ENCODE data around the gene FCRLA.

DNA sequence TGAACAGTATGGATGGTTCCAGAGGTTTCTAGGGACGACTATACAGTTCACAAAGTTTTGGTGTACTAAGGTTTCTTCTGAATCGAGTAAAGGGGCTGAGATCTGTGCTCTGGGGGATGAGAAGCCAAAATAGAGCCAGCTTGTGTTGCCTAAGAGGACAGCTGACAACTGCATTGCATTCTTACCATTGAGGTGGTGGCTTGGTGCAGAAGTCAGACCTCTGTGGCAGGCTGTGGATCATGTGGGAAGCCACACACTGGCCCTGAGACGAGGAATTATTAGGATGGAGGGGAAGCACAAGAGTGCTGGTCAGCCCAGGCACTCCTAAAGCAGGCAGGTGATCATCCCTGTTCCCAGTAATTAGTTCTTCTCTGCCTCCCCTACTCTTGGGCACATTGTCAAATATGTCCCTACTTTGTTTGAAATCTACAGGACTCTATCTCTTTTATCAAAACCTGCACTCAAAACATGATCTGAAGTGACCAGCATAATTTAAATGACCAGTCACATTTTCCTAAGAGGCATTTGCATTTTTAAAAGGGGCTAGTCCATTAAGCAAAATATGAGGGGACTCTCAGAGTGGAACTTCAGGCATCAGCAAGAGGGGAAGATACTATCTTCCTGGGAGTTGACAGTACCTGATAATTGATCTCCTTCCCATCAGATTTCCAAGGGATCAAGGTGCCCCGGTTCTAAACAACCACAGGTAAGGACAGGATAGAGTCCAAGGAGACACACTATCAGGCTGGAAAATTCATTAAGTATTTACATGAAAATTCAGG is 14.1 kb downstream of the FCRLA start, which contains the start of gene FCRLB:
- TF ChIP-seq, protein P1, sequence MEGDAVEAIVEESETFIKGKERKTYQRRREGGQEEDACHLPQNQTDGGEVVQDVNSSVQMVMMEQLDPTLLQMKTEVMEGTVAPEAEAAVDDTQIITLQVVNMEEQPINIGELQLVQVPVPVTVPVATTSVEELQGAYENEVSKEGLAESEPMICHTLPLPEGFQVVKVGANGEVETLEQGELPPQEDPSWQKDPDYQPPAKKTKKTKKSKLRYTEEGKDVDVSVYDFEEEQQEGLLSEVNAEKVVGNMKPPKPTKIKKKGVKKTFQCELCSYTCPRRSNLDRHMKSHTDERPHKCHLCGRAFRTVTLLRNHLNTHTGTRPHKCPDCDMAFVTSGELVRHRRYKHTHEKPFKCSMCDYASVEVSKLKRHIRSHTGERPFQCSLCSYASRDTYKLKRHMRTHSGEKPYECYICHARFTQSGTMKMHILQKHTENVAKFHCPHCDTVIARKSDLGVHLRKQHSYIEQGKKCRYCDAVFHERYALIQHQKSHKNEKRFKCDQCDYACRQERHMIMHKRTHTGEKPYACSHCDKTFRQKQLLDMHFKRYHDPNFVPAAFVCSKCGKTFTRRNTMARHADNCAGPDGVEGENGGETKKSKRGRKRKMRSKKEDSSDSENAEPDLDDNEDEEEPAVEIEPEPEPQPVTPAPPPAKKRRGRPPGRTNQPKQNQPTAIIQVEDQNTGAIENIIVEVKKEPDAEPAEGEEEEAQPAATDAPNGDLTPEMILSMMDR (IDR thresholded peaks at IDR 0.05; ENCODE audit: low read depth, low read length, poor library complexity, severe bottlenecking), result no peak
- no peak for TF ChIP-seq EZH2phosphoT487 (IDR thresholded peaks at IDR 0.05; ENCODE audit: borderline replicate concordance, low read length)

Data from DOHH2 (cell line).